CD14-positive monocyte (primary cell): Measurements from ENCODE around the gene SLC25A30. TPM values are rescaled to one million over a fixed set of nuclear protein-coding genes. Genes with fewer than 3 reads are reported as not detected.

ENCODE experiments used
- polyA plus RNA-seq, 3 donors: library from polyadenylated mRNA; depleted of rRNA in 1 of 3; unstranded in 2 of 3; stranded (reverse) in 1 of 3; fragments of 300-500 nt in 2 of 3; fragments of >200 nt in 1 of 3; fragmentation: Illumina TruSeq in 2 of 3; gene quantifications; 1 replicate in 2 of 3; 2 replicates in 1 of 3; pipeline ENCODE4 v1.2.3, GENCODE V29; 2012 to 2021

Gene SLC25A30
- polyA plus RNA-seq, 3 donors: 0.92 to 14.0 (median 2.3) TPM

Other genes with a start within 250 kb of the SLC25A30 start
- under 1 TPM in 1 of 3 donors, not detected in 2; 0.12 TPM for gene KCTD4, start 217.3 kb downstream of the SLC25A30 start, polyA plus RNA-seq
- gene TPT1, start 77.2 kb downstream of the SLC25A30 start, polyA plus RNA-seq: 1,000 to 10,000 TPM; 2,102 to 5,638 (median 2,493) TPM
- 10 to 100 TPM; 12.3 to 25.3 (median 12.9) TPM for gene COG3, start 46.6 kb upstream of the SLC25A30 start, polyA plus RNA-seq
- gene ERICH6B, start 197.4 kb upstream of the SLC25A30 start, polyA plus RNA-seq: not detected